GM21390 (cell line): ENCODE results near the gene STK24.

ENCODE experiments used
- ATAC-seq: cut with Tn5 transposase; IDR thresholded peaks from one replicate; pipeline ENCODE4 v1.9.1; 2021; ENCODE audit not compliant: unreplicated experiment

The STK24 gene

DNA sequence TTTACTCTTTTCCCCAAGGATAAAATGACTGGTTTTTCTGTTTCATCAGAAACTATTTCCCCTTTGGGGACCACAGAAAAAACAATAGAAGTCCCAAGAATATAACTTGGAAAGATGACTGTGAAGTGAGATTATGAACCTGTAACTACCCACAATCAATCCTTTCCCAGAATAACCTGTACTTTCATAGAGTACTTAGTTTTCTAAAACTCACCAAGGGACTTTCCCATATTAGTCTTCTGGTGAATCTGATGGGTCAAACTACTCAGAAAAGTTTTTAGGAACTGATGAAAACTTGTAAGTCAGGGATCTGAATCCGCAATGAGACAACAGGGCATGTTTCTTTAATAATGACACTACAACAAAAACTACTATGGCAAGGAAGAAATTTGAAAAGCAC, 62.6 kb downstream of the STK24 start:
- no peak for ATAC-seq

DNA sequence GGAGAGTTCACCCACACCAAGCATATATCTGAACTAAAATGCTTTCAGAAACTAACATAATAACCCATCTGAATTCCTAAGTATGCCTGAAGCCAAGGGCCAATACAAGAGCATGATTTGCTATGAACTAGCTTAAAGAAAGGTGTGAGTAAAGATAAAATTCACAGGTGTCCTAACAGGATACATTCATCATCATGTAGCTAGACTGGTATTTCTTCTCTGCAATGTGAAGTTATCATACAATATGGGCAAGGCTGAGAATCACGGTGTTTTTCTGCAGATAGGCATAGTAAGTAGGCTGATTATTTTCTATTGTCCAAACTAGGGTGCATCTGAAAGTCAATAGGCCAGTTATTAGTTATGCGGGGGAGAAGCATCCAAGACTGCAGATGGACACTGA, 63.1 kb downstream of the STK24 start:
- no peak for ATAC-seq

DNA sequence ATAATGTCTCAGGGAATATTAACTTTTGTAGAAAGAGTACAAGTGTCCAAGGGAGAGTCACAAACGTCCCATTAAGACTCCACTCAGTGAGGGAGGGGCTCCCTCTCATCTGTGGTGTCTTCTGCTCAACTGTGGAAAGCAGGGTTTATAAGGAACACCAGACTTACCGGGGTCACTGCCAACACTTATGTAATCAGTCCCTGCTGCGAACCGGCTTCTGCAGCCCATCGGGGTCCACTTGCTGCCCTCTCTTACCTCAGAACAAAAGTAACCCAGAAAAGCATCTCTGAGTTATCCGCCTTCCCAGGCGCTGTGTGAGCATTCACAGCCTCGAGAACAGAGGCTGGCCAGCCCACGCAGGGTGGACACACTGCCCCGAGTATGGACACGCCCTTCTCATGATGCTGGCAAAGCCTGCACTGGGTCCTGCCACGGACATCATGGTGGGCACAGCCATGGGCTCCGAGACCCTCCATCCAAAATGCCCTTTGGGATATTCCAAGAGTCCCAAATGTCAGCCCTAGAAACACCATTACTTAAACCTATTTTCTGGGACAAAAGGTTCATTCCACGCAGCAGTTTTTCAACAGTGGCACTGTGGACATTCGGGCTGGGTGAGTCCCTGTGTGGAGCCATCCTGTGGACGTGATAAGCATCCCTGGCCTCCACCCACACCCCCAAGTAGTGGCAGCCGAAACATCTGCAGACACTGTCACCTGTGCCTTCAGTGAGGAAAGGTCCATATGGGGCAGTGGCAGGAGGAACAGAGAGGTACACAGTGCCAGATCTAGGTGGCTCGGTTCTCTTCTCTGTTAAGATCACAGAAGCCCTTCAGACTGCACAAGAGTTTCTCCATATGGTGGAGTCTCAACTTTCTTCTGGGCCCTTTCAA, 63.9 kb downstream of the STK24 start:
- no peak for ATAC-seq

DNA sequence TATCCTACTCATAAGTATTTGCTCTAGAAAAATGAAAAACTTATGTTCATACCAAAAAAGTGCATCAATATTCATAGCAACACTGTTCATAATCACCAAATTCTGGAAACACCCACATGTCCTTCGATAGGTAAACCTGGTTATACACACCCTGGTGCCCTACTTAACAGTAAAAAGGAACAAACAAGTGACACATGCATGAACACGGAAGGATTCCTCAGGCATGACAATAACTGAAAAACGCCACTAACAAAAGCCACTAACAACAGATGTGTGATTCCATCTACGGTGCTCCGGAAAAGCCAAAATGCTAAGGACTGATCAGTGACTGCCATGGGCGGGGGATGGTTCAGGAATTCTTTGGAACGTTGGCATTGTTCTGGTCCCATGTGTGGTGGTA, 65.5 kb downstream of the STK24 start:
- ATAC-seq = no peak

DNA sequence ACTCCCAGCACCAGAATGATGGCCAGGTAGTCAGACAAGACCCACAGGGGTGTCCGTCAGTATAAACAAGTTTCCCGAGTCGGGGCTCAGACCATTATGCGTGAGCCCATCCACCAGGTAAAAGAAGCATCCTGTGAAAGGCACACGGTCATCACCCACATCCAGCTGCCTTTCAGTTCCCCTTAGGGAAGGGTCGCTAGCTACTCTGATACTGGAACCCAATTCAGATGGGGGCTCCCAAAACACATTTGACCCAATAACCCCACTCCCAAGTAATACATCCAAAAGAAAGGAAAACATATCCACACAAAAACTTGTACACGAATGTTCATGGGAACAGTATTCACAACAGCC, 66.8 kb downstream of the STK24 start:
- ATAC-seq = no peak

DNA sequence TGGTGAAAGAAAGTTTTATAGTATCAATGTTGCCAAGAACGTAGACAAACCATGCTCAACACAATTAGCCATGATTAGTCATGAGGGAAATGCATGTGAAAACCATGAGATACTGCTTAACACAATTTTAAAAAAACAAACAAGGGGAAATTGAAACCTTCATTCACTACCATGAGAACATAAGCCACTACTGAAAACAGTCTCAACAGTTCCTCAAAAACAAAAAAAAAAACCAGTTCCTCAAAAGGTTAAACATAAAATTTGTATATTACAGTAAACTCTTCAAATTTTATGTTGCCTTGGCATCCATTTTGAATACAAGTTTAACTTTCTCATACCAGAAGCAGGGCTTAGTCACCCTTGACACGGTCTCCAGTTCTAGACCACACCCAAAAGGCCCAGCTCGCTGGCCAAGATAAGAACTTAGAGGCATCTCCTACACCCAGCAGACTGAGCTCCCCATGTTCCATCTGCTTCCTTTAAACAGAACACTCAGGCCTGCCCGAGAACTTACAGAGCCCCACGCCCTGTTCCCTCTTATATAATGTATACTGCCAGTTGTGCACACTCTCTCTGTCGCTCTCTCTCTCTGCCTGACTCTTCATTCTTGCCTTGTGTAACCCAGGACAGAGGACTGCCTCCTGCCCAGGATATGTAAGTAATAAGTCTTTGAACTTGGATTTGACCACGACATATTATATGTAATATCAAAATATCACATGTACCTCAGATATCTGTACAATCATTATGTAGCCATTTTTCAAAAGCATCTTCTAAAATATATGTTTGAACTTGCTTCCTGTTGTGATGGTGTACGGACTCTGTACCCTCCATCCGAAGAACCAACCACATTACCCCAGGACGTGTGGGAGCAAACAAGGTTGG, 67.4 kb downstream of the STK24 start:
- ATAC-seq = peak; percentile 53

DNA sequence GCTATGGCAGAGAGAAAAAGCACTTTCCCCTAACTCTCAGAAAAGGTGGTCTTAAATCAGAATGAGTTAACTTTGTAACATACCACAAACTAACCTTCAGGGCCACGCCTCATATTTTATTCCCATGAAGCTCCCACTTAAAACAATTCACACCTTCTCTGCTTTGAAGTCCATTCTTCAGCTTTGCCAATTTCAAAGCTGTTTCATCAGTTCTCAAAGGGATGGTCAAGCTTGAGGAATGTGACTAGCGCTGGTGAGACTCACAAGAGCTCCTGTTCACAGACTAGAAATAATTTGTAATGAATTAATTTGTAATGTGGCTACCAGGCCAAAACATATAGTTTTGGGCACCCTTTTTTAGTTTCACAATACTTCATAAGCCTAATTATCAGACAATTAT, 68.2 kb downstream of the STK24 start:
- ATAC-seq = no peak

DNA sequence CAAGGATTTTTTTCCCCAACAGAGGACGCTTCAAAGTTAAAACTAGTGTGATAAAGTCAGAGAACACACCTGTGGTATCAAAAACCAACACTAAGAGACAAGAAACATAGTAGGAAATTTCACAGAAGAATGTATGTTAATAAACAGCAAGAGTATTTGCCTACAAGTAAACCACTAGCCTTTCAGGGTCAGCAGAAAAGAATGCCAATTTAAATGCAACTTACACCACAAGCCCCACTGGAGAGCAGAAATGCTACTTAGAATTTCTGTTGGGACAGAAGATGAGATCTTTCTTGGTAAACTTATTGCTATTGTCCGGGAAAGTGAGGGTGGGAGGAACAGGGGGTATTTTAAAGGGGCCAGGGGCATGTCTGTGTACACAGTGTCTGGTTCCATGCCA, 68.6 kb downstream of the STK24 start:
- no peak for ATAC-seq

DNA sequence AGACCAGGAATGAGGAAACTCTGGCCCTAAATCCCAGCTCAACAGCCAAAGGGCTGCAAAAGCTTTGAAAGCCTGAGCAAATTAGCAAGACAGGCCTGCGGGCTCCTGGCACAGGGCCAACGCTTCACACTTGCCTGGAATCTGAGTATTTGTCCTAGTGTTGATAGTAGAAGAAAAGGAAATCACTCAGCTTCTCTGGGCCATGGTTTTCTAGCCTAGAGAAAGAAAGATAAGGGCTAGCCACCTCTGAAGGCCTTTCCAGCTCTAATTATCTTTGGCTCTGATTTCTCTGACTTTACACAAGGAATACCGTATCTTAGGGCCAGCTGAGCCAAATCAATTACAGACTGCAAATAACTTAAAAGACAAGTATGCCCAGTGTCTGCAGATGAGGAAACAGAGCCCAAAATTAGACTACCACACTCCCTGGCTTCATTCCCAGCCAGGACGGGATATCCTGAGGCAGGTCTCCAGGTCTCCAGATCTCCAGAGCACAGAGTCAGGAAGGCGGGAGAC, 69.6 kb downstream of the STK24 start:
- ATAC-seq = no peak

DNA sequence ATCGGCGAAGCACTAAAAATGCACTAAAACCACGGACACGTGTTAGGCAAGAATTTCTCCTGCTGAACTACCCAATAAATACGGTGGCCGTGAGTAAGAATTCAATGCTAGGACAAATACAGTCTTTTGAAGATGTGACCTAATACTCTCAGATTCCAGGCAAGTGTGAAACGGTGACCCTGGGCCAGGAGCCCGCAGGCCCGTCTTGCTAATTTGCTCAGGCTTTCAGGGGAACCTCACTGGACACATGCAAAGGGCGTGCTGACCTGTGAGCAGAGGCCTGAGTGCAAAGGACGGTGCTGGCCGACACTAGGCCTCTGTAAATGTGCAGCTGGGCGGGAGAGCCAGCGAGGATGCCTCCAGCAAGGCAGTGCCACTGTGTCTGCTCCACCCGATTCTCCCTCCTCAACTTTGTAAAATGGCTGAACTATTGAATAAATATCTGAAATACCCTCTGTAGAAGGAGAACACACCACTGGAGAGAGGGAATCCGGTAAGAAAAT, 70.1 kb downstream of the STK24 start:
- no peak for ATAC-seq

DNA sequence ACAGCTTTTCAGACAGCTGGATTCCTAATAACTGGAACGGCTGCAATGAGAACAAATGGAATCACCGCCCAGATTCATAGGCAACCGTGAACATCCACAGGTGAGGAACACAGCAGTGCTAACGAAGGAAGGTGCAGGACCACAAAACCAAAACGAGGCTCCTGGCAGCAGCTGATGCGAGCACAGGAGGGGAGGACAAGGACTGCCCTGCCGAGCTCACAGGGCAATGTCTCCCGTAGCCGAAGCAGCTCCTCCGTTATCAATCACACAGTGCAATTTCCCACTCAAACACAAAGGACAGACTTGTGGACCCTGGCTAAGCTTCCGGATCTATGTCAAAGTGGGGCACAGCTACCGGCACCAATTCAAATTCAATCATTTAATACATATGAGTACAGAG, 70.6 kb downstream of the STK24 start:
- ATAC-seq = no peak

DNA sequence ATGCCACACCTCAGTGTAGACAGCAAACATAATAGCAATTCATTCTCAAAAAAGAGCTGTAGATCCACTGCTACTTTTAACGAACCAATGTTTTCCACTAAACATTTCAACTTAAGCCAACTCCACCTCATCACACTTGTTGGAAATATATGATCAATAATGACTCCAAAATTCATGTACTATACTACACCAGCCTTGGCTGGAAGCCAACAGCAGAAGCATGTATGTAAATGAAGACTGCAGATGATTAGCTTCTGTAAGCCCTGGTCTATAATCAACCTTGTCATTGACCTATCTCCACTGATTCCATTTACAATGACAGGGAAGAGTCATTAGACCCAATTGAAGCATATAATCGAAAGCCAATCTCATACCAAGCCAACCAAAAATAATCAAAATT, 71.7 kb downstream of the STK24 start:
- ATAC-seq = no peak

DNA sequence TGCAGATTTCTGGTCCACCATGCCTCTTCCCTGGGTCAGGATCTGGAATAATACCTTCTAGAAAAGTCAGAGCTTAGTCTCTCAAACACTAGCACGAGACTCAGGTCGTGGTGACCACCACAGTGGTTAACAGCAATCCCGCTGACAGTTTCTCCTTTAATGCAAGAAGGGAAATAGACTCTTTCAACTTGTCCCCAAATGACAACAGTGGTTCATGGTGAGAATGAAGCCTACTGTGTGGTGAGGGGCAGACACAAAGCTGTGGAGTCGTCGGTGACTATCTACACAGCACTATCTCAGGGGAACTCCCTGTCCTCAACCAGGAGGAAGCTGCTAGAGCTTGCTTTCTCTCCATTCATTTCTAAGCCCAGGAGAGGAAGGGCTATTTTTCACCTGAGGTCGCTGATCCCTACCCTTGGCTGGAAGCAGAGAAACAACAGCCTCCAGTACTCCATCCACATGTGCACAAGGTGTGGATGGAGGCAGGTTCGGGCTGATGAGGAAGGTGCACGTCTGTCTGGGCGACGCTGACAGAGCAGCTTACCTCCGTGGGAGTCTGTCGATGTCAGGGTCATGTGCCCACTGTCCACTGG, 72.4 kb downstream of the STK24 start:
- ATAC-seq = peak; percentile 53

DNA sequence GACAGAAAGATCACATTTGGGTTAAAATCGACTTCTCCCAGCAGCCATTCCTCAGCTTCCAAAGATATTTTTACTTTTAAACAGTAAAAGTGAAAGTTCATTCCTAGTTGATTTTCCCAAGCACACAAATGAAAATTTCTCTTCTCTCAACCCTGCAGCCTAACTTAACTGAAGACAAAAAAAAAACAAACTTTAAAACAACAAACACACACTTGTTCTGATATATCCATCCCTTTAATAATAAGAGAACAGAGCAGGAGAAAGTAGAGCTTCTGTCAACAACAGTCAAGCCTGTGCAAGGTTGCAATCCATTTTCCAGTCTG, 72.9 kb downstream of the STK24 start:
- ATAC-seq = no peak

DNA sequence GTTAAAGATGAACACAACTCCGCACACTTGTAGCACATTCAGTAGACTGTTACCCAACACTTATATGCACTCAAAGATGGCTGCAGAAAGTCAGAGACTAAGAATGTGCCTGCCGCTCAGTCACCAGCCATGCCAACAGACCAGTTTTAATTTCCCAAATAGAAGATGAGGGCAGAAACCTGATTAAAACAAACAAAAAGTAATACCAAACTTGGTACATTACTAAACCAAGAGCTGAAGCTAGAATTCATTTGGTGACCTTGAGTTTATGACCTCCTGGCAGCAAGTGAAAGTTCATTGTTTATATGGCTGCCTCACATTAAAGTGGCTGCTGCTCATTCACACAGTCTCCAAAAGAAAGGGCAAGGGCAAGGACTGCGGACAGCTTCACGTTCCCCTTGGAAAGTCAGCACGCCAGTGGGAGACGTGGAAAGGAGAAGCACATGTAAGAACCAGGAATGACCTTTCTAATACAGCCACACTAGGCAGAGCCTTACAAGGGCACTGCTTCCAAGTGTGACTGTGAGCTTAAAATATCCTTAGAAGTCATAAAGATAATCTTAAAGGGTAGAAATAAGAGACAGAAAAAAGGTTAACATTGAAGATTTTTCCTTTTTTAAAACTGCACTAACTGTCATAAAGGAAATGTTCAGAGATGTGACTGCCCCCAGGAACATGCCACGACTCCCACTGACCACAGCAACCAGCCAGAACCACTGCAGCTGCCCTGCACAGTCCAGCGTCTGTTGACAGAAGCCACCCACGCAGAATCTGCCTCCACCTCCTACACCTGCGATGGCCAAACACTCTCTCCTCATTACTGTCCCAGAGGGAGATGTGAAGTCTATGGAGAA, 73.5 kb downstream of the STK24 start:
- ATAC-seq = no peak

DNA sequence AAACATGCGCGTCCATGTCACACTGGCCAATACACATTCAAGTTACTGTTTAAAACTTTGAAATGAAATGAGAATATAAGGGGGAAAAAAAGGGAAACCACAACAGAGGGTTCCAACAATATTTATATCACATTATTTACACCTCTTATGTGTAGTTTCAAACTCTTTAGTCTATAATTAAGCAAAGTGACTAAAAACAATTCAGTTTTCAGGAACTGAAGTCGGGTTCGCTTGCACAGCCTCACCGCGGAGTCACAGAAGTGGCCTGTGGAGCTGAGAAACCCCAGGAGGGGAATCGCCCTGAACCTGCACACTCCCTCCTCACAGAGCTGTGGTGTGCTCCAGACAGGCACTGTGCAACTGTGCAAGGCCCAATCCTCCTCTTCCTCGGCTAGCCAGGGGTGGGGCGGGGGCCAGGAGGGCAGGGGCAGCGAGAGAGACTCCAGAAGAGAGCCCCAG, 75.9 kb downstream of the STK24 start:
- ATAC-seq = peak; percentile 86

DNA sequence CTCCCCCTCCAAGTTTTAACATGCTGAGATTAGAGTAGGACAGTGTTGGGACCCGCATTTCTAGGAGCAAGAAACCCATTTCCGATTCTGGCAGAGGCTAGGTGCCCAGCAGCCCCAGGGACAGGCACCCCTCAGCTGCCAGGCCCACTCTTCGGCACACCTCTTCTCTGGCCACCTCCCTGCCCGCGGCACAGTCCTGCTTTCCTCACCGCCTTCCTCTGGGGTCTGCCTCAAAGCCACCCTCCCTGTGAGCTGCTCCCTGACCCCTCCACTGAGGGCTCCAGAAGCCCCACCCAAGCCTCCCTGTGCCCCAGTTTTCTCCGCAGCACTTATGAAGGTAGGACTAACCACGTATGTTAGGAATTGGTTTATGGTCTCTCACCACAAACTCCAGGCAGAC, 79.9 kb downstream of the STK24 start:
- no peak for ATAC-seq

DNA sequence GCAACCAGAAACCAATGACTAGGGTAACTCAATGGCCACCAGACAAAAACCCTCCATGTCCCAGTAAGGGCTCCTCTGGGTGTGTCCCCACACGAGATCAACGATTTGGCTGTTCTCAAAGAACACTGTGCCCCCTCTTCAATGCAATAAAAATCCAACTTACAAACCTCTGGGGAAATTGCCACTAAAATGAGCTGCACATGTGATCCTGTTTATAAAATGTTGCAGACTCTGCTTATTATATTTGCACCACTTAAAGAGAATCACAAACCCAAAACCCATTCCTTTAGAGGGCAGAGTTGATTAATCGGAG, 80.5 kb downstream of the STK24 start:
- no peak for ATAC-seq

DNA sequence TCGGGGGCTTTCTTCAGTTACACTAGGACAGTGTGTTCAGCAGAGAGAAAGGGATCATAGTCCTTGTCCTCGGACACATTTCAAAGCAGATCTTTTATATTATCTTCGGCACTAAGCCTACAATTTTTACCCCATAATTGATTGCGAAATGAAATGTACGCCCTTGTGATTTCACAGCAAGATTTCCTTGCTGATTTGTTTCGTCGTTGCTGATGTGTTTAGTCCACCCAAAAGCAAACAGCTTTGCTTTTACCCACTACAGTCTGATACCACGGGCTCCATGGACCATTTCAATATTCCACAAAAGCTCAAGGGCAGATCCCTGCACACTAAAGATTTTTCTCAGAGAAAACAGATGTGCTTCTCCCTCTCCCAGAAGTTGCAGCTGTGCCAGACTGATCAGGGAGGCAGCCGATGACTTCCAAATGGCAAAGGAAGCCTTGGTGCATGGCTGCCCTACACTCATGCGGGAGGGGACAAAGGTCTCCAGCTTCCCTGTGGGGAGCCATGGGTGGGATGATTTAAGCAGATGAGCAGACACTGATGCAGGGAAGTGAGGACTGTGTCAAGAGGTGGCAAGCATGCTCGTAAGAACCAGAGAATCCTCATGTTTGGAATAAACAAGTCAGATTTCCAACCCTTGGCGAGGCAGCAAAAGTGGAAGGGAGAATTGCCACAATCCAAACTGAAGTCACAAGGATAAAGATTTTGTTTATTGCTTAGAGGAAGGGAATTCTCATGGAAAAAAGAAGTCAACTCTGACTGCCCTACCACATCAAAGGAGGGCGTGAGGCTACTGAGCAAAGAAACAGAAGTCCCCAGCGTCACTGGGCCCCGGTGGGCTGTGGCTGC, 81.1 kb downstream of the STK24 start:
- ATAC-seq = no peak

DNA sequence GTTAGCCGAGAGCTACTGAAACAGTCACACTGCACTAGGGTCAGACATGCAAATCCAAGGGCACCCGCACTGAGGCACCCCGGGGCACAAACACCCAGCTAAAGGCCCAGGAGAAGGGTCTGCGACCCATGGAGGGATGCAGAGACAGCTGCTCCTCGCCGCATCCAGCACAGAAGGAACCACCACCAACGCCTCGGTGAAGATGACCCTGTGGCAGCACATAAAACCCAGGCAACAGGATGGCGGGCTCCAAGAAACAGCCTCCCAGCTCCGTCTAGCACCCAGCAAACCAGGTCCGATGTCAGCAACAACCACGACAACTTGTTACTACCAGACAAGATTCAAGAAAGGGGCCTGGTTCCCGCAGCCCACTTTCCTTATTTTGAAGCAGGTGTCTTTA, 82.1 kb downstream of the STK24 start:
- no peak for ATAC-seq
